ENCODE results near the gene DCAF4L1. TPM values are rescaled to one million over a fixed set of nuclear protein-coding genes. Genes with fewer than 3 reads are reported as not detected.

Gene DCAF4L1
- total RNA-seq, 1 experiment from 2014 or later, result 0.03 TPM

Other genes starting within 250 kb of the DCAF4L1 start
- not detected in 2 replicates for gene PHOX2B, start 233.0 kb upstream of the DCAF4L1 start, total RNA-seq (2014; rRNA removed; shearing (Covaris generic); ENCODE audit: low replicate concordance)
- 28.1 and 37.9 TPM in 2 replicates for gene TMEM33, start 46.3 kb upstream of the DCAF4L1 start, total RNA-seq (2014; rRNA removed; shearing (Covaris generic); ENCODE audit: low replicate concordance)
- 16.3 and 32.2 TPM in 2 replicates for gene SLC30A9, start 8.8 kb downstream of the DCAF4L1 start, total RNA-seq (2014; rRNA removed; shearing (Covaris generic); ENCODE audit: low replicate concordance)
- gene BEND4, start 170.9 kb downstream of the DCAF4L1 start, total RNA-seq (2014; rRNA removed; shearing (Covaris generic); ENCODE audit: low replicate concordance), result 0.12 and 0.16 TPM in 2 replicates